ENCODE results near the gene KAZN. TPM values are rescaled to one million over a fixed set of nuclear protein-coding genes. Genes with fewer than 3 reads are reported as not detected.

Gene KAZN
- total RNA-seq, 4 donors from 2014 or later = 9.2 to 30.6 (median 21.2) TPM

DNA sequence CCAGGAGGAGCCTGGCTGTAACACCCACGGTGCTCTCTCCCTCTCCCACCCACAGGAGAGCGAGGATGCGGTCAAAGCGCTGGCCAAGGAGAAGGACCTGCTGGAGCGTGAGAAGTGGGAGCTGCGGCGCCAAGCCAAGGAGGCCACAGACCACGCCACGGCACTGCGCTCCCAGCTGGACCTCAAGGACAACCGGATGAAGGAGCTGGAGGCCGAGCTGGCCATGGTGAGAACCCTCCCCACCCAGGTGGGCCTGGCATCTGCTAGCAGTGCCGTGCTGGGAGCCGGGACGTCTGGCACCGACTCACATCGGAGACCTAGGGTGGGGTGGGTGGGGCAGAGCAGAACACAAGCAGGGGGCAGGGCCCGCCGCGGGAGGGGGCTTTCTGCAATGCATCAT, 445.4 kb downstream of the KAZN start:
- ATAC-seq (ENCODE audit: low FRiP score) (no peak), DNase-seq (ENCODE audit: low spot score) (no peak)
- TF ChIP-seq, protein P1, sequence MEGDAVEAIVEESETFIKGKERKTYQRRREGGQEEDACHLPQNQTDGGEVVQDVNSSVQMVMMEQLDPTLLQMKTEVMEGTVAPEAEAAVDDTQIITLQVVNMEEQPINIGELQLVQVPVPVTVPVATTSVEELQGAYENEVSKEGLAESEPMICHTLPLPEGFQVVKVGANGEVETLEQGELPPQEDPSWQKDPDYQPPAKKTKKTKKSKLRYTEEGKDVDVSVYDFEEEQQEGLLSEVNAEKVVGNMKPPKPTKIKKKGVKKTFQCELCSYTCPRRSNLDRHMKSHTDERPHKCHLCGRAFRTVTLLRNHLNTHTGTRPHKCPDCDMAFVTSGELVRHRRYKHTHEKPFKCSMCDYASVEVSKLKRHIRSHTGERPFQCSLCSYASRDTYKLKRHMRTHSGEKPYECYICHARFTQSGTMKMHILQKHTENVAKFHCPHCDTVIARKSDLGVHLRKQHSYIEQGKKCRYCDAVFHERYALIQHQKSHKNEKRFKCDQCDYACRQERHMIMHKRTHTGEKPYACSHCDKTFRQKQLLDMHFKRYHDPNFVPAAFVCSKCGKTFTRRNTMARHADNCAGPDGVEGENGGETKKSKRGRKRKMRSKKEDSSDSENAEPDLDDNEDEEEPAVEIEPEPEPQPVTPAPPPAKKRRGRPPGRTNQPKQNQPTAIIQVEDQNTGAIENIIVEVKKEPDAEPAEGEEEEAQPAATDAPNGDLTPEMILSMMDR (IDR thresholded peaks at IDR 0.05) = no peak

DNA sequence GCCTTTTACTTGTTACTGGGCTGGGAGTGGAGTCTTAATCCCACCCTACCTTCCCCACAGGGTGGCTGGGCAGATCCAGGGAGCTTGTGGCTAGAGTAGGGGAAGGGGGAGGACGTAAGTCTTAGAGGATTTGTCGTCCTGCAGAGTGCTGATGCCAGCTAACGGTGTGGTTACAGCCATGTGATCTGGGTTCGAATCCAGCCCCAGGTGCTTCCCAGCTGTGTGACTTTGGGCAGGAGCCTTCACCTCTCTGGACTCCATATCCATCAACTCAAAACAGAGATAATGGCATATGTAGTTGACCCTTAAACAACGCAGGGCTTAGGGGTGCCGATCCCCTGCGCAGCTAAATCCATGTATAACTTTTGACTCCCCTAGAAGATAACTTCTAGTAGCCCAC, 446.6 kb downstream of the KAZN start:
- DNase-seq (ENCODE audit: low spot score) (no peak), ATAC-seq (ENCODE audit: low FRiP score) (no peak)
- TF ChIP-seq, protein P1 (IDR thresholded peaks at IDR 0.05) = no peak

DNA sequence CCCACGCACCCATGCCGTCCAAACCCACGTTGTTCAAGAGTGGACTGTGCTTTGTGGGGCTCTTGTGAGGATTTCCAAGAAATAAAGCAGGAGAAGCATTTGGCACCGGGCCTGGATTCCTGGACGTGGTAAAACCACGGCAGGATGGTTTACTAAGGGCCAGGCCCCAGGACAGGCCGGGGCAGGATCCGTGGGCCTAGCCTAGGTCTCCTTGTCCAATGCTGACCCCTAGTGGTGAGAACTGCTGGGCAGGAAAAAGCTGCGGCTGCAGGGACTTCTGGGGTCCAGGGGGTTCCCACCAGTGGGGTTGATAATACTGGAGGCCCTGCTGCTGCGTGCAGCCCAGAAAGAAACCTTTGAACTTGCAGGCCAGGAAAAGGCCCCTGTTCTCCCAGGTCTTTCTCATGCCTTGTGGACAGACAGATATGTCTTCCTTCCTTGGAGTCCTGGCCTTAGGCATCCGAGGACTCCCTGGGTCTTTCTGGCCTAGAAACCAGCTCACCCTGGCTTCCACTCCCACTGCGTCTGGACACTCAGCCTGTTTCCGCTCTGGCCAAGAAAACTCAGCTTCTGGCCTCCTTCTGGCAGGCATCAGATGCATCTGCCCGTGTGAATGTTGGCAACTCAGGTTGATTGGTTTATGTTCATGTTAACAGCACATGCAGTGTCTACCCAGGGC, 448.1 kb downstream of the KAZN start:
- ATAC-seq (ENCODE audit: low FRiP score) (peak; percentile 63), DNase-seq (ENCODE audit: low spot score) (peak; percentile 61)
- TF ChIP-seq, protein P1 (IDR thresholded peaks at IDR 0.05) = peak in 1 of 3 donors; percentile 88

DNA sequence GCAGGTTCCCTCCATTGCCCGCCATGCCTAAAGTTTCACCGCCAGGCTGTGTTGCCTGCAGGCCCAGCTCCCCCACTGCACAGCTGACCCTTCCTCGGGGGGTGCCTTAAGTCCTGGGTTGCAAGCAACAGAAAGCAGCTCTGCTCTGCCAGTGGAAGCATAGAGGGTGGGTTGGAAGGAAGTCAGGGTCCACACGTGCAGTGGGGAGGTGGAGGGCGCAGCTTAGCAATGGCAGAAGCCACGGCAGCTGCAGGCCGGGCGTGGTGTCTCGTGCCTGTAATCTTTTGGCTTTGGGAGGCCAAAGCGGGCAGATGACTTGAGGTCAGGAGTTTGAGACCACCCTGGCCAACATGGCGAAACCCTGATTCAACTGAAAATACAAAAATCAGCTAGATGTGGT, 448.8 kb downstream of the KAZN start:
- TF ChIP-seq, protein P1 (IDR thresholded peaks at IDR 0.05) = no peak
- DNase-seq (ENCODE audit: low spot score) (no peak), ATAC-seq (ENCODE audit: low FRiP score) (no peak)

DNA sequence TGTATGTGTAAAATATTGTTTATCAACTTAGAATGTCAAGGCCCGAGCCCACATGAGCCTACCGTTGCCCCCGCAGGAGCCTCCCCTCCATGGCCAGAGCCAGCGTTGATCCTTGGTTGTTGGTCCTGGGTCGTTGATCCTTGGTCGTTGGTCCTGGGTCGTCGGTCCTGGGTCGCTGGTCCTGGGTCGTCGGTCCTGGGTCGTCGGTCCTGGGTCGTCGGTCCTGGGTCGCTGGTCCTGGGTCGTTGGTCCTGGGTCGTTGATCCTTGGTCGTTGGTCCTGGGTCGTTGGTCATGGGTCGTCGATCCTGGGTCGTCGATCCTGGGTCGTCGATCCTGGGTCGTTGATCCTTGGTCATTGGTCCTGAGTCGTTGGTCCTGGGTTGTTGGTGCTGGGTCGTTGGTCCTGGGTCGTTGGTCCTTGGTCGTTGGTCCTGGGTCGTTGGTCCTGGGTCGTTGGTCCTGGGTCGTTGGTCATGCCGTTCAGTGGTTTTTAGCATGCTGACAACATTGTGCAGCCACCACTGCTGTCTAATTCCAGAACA, 450.0 kb downstream of the KAZN start:
- DNase-seq (ENCODE audit: low spot score) (no peak), ATAC-seq (ENCODE audit: low FRiP score) (no peak)
- TF ChIP-seq, protein P1 (IDR thresholded peaks at IDR 0.05) = no peak

DNA sequence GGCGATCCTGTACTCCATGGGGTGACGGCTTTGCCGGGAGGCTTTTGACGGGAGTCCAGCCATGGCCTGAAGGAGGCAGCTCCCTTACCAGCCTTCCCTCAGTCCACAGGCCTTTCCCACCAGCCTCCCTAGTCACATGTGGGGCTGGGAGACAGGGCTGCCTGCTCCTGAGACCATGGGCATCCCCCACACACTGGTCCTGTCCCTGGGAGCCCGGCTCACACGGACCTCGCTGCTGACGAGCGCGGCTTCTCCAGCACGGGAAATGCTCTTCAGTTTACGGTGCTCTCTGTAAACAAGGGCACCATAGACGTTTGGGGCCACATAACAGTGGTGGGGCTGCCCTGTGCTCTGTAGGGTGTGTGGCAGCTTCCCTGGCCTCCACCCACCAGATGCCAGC, 450.6 kb downstream of the KAZN start:
- TF ChIP-seq, protein P1 (IDR thresholded peaks at IDR 0.05) = no peak
- DNase-seq (ENCODE audit: low spot score) (no peak), ATAC-seq (ENCODE audit: low FRiP score) (no peak)

All from omental fat pad (tissue), 4 donors.